GM21529 (cell line): Measurements from ENCODE around the gene TOX4.
"Not testable (repeated sequence)": the region's sequence is repeated elsewhere in the genome, so short reads cannot be mapped to it uniquely, and the experiment has no call there.

Experiments
- ATAC-seq: cut with Tn5 transposase; IDR thresholded peaks from one replicate; pipeline ENCODE4 v1.9.1; 2021; ENCODE audit not compliant: unreplicated experiment

Gene TOX4

GRCh38 chr14:21534576-21534975 is 57.6 kb downstream of the TOX4 start:
- ATAC-seq, result no peak

GRCh38 chr14:21535545-21536417 is 58.8 kb downstream of the TOX4 start:
- ATAC-seq, result no peak

- ATAC-seq, result no peak
Observed at GRCh38 chr14:21536418-21537089, 59.6 kb downstream of the TOX4 start.

GRCh38 chr14:21537090-21537424 is 60.1 kb downstream of the TOX4 start:
- no peak for ATAC-seq

- no peak for ATAC-seq
Observed at GRCh38 chr14:21539189-21539940, 62.4 kb downstream of the TOX4 start.

- no peak for ATAC-seq
Observed at GRCh38 chr14:21541413-21542074, 64.5 kb downstream of the TOX4 start.

GRCh38 chr14:21543521-21543960 is 66.5 kb downstream of the TOX4 start:
- no peak for ATAC-seq

GRCh38 chr14:21543963-21544362 is 67.0 kb downstream of the TOX4 start:
- ATAC-seq, result no peak

GRCh38 chr14:21544588-21544987 is 67.6 kb downstream of the TOX4 start:
- not testable (repeated sequence) for ATAC-seq
